T1000 (cell line): ENCODE measurements around the gene NOPCHAP1.
"Not testable (repeated sequence)": the region's sequence is repeated elsewhere in the genome, so short reads cannot be mapped to it uniquely, and the experiment has no call there.

Experiments
- DNase-seq: peaks from one replicate; lab custom pipeline; 2025; ENCODE audit warnings: mixed read lengths; lab: John Stamatoyannopoulos, UW

The NOPCHAP1 gene

GRCh38 chr12:104986022-104986941, at the start of gene NOPCHAP1:
Gene NOPCHAP1, plus strand, starts transcription at chr12:104986316. Its CDS starts 37 bp downstream, at chr12:104986353.
- peak; percentile 81 for DNase-seq

- DNase-seq, result no peak
Measured at GRCh38 chr12:104938371-104938770, 47.7 kb upstream of the NOPCHAP1 start.

- no peak for DNase-seq
Measured at GRCh38 chr12:104939089-104939488, 47.0 kb upstream of the NOPCHAP1 start.

GRCh38 chr12:104941454-104941853, 44.7 kb upstream of the NOPCHAP1 start:
- DNase-seq, result no peak

GRCh38 chr12:104942075-104942474, 44.0 kb upstream of the NOPCHAP1 start:
- DNase-seq, result no peak

GRCh38 chr12:104943401-104943800, 42.7 kb upstream of the NOPCHAP1 start:
- DNase-seq, result not testable (repeated sequence)

- no peak for DNase-seq
Measured at GRCh38 chr12:104944252-104944651, 41.9 kb upstream of the NOPCHAP1 start.

- not testable (repeated sequence) for DNase-seq
Measured at GRCh38 chr12:104948716-104949115, 37.4 kb upstream of the NOPCHAP1 start.

GRCh38 chr12:104951759-104952509, 34.2 kb upstream of the NOPCHAP1 start:
- no peak for DNase-seq

- no peak for DNase-seq
Measured at GRCh38 chr12:104952816-104953215, 33.3 kb upstream of the NOPCHAP1 start.

GRCh38 chr12:104953323-104953722, 32.8 kb upstream of the NOPCHAP1 start:
- no peak for DNase-seq

- DNase-seq, result no peak
Measured at GRCh38 chr12:104955703-104956102, 30.4 kb upstream of the NOPCHAP1 start.

GRCh38 chr12:104956870-104957718, 29.0 kb upstream of the NOPCHAP1 start:
- DNase-seq, result no peak

- DNase-seq, result no peak
Measured at GRCh38 chr12:104957719-104958000, 28.5 kb upstream of the NOPCHAP1 start.

GRCh38 chr12:104958001-104958804, 27.9 kb upstream of the NOPCHAP1 start, which contains the start of gene SLC41A2:
Gene SLC41A2, minus strand, starts transcription at chr12:104958290. Its CDS starts 29,763 bp downstream, at chr12:104928527.
- peak; percentile 78 for DNase-seq

GRCh38 chr12:104958805-104959334, 27.2 kb upstream of the NOPCHAP1 start:
- no peak for DNase-seq

GRCh38 chr12:104959335-104959841, 26.7 kb upstream of the NOPCHAP1 start:
- DNase-seq, result no peak

GRCh38 chr12:104960464-104960863, 25.7 kb upstream of the NOPCHAP1 start:
- no peak for DNase-seq

GRCh38 chr12:104963757-104964156, 22.4 kb upstream of the NOPCHAP1 start:
- no peak for DNase-seq

- no peak for DNase-seq
Measured at GRCh38 chr12:104964167-104964855, 21.8 kb upstream of the NOPCHAP1 start.
